Stimulated activated naive B cell treated with anti-CD40 and anti-IgM and Interleukin-4, amounts not matched to agents 10 μg/mL and 1 μg/mL and 100 μg/mL, for 72 hours (primary cell): ENCODE data around the gene MRGPRX2.

Experiments
- ATAC-seq, 2 donors: fragments of 150-1000 bp; cut with Tn5 transposase; replicated peaks; 2 replicates each; pipeline ENCODE4 v1.10.0; 2021; ENCODE audit warnings: moderate library complexity in 1 of 2
- DNase-seq: peaks from one replicate; pipeline ENCODE4 v3.0.0; 2021
- H3K27ac Mint-ChIP-seq: one replicate; pipeline ENCODE4 v1.8.0; 2022; ENCODE audit warnings: mild to moderate bottlenecking, mixed read lengths
- H3K27me3 Mint-ChIP-seq, 2 donors: one replicate each; pipeline ENCODE4 v1.8.0; 2022; ENCODE audit warnings: mixed read lengths in 2 of 2
- H3K36me3 Mint-ChIP-seq, 2 donors: one replicate each; pipeline ENCODE4 v1.8.0; 2022; ENCODE audit warnings: mixed read lengths in 2 of 2, mild to moderate bottlenecking in 1 of 2
- H3K4me1 Mint-ChIP-seq, 2 donors: one replicate each; pipeline ENCODE4 v1.8.0; 2022; ENCODE audit warnings: mixed read lengths in 2 of 2, mild to moderate bottlenecking in 1 of 2
- H3K4me3 Mint-ChIP-seq, 2 donors: one replicate each; pipeline ENCODE4 v1.8.0; 2022; ENCODE audit warnings: mild to moderate bottlenecking in 2 of 2, mixed read lengths in 2 of 2, moderate library complexity in 1 of 2
- H3K9me3 Mint-ChIP-seq, 2 donors: one replicate each; pipeline ENCODE4 v1.8.0; 2022; ENCODE audit warnings: mixed read lengths in 2 of 2, mild to moderate bottlenecking in 1 of 2

MRGPRX2 gene

DNA sequence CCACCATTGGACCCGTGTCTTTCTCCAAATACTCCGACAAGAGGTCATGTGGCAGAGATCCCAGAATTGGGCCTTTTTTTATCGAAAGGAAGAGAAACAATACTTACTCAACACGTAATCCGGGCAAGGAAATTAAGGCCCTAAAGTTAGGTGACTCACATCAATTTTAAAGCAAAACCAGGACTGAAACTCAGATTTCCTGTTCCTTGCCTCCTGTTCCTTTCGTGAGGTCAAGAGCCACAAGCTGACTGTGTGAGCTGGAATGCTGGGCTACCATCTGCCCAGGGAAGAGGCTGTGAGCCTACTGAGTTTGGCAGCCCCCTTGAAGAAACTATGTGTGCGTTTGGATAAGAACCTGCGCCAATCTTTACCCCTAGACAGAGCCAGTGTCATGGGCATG lies 27.1 kb upstream of the MRGPRX2 start:
- Mint-ChIP-seq H3K4me3 (no peak overlapping the region), H3K9me3 (peaks cover 0 to 4% of the 10 kb centered on the region in 2 donors), H3K36me3 (no peaks in the 10 kb centered on the region), H3K4me1 (no peaks in the 10 kb centered on the region), H3K27ac (no peak overlapping the region), H3K27me3 (peaks cover 26 to 27% of the 10 kb centered on the region in 2 donors)
- no peak for DNase-seq
- no peak for ATAC-seq

DNA sequence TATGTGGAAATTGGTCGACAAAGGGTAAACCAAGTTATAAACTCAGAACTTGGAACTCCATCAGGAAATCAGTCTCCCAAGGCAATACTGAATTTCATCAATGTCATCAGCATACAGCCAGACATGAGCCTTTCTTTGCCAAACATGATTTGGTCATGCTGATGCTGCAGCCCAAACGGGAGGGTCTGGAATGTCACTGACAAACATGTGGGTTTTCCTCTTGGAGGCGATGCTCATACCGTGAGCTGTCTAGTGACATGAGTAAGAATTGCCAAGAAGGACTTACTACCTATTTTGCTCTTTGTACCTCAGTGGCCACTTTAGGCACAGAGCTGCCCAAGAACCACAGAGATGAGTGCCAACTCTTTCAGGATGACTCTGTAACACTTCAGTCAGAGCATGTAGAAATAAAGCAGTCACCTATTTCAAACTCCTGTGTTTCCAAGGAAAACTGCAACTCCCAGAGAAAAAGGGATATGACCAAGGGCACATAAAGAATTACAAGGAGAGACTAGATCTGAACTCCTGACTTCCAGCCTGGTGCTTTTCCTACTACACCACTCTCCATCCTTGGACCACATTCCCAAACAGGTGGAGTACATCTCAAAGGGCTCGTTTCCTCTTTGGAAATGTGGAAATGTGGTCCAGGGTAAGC lies 24.3 kb upstream of the MRGPRX2 start:
- H3K4me3 Mint-ChIP-seq, result no peak overlapping the region
- H3K4me1 Mint-ChIP-seq, result no peaks in the 10 kb centered on the region
- ATAC-seq (no peak), DNase-seq (no peak)
- H3K36me3 Mint-ChIP-seq, result no peaks in the 10 kb centered on the region
- peaks cover 10 to 16% of the 10 kb centered on the region in 2 donors for H3K27me3 Mint-ChIP-seq
- no peak overlapping the region for H3K27ac Mint-ChIP-seq
- H3K9me3 Mint-ChIP-seq, result peaks cover 0 to 4% of the 10 kb centered on the region in 2 donors

DNA sequence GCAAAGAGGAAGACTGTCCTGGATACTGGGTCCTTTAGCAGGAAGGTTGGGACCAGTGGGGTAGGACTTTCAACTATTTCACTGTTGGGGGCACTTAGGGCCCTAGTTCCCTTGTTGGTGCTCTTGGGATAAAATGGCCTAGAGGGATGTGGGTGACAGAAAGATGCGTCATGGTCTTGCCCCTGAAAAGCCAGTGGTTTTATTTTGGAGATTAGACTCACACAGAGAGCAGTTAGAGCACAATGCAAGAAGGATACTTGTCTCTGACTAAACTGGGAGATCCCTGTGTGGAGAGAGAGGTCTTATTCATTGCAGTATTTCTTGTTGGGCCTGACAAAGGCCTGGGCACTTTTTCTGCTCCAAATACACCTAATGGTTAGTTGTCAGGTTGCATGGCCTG lies 22.6 kb upstream of the MRGPRX2 start:
- no peak overlapping the region for H3K27ac Mint-ChIP-seq
- DNase-seq, result no peak
- peaks cover 15 to 18% of the 10 kb centered on the region in 2 donors for H3K27me3 Mint-ChIP-seq
- H3K4me3 Mint-ChIP-seq, result no peak overlapping the region
- peaks cover 0 to 4% of the 10 kb centered on the region in 2 donors for H3K9me3 Mint-ChIP-seq
- ATAC-seq, result no peak
- H3K4me1 Mint-ChIP-seq, result no peaks in the 10 kb centered on the region
- no peaks in the 10 kb centered on the region for H3K36me3 Mint-ChIP-seq

DNA sequence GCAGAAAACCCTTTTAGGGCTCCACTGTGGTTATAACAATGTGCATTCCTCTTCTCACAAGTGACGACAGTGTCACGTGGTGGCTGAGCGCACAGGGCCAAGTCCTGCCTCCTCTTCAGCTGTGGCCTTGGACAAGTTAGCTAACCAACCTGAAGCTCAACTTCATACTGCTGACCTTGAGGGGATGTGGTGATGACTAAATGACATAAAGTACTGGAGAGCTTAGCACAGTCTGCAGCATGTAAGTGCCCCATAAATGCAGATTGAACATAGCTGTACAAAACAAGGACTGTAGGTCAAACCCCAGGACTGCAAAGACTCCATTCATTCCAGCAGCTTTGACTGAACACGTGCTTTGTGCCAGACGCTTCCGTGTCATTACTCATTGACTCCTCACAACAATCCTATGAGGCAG lies 20.1 kb upstream of the MRGPRX2 start:
- no peak overlapping the region for H3K27ac Mint-ChIP-seq
- H3K4me1 Mint-ChIP-seq, result peaks cover 3 to 5% of the 10 kb centered on the region in 2 donors
- no peaks in the 10 kb centered on the region for H3K36me3 Mint-ChIP-seq
- no peak overlapping the region for H3K4me3 Mint-ChIP-seq
- peaks cover 11 to 19% of the 10 kb centered on the region in 2 donors for H3K27me3 Mint-ChIP-seq
- no peak for ATAC-seq
- no peaks in the 10 kb centered on the region for H3K9me3 Mint-ChIP-seq
- DNase-seq, result no peak

DNA sequence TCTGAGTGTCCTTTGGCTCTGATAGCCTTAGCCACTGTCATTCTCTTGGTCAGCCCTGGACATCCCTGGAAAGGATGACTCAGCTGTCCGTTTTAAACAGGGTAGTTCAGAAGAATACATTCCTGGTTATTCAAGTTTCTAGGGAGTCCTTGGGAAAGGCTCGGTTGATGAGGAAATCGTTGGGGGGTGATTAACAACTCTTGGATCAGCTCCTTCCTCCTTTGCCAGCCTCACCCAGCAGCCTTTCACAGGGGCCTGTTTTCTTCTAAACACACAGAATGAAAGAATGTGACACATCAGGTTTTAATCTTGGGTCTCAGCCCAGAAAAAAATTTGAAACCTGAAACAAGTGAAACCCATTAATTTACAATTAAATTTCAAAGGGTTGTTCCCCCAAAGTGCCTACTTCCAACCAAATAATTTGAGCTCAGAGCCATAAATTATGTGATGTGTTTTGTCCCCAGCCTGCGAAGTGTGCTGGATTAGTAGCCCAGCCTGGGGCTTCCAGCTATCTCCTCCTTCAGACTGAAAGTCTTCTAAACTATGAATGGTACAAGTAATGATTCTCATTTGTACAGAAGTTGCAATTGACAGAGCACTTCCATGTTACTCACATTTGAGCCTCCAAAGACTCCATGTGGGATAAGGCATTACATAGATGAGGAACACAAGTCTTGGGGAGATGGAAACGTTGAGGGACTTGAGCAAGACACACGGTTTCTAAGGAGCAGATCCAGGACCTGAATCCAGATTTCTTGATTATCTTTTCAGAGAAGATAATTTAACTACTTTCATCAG lies 19.3 kb upstream of the MRGPRX2 start:
- H3K4me1 Mint-ChIP-seq, result peaks cover 3 to 5% of the 10 kb centered on the region in 2 donors
- peaks cover 11 to 19% of the 10 kb centered on the region in 2 donors for H3K27me3 Mint-ChIP-seq
- DNase-seq (no peak), ATAC-seq (no peak)
- no peaks in the 10 kb centered on the region for H3K36me3 Mint-ChIP-seq
- no peak overlapping the region for H3K4me3 Mint-ChIP-seq
- no peak overlapping the region for H3K27ac Mint-ChIP-seq
- H3K9me3 Mint-ChIP-seq, result no peaks in the 10 kb centered on the region

DNA sequence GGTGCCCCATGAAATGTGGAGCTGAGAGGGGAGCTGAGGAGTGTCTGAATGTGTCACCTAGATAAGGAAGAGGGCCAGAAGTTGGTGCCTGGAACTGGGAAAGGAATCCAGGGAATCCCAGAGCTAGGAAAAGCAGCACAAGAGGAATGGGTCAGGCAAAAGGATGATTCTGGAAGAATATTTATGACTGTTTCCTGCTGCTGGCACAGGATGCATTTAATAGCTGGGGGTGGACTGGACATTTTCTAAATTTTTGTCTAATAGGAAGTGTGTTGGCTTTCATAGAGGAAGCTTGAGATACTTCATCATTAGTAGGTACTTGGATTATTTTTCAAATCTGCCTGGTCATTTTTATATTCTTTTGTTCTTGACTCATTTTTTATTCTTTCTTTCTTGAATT lies 17.4 kb upstream of the MRGPRX2 start:
- Mint-ChIP-seq H3K4me3 (no peak overlapping the region), H3K27me3 (peaks cover 11 to 19% of the 10 kb centered on the region in 2 donors), H3K4me1 (peaks cover 3 to 5% of the 10 kb centered on the region in 2 donors), H3K9me3 (no peaks in the 10 kb centered on the region), H3K27ac (no peak overlapping the region), H3K36me3 (no peaks in the 10 kb centered on the region)
- DNase-seq (no peak), ATAC-seq (no peak)

DNA sequence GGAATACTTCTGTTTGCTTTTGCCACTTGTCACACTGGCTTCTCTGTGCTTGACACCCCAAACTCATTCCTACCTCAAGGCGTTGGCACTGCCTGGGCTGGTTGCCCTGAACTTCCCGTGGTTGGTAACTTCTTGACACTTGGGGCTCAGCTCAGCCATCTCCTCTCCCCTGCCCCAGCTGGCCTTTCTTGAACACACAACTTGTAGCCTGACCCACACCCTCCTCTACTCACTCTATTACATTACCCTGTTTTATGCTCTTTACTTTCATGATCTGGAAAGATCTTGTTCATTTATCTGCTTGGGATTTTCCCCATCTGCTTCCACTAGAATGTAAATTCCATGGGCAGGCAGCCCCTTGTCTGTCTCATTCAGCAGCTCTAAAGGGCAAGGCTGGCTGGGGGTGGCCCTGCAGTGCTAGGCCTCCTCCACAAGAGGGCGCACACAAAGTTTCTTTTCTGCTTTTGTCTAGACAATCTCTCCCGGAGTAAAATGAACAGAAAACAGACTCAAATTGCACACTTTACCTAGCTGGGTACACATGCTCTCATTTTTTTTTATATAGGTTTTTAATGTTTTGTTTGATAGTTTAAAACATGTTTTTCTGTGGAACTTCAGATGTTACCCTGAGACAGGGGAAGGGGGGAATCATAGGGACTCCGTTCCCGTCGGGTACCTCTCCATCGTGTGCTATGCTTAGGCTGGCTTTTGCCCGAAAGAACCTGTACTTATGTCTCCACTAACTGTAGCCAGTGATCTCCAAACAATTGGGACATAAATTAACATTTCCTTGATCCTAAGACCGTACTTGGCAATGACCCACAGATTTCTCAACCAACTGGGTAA lies 16.4 kb upstream of the MRGPRX2 start:
- peaks cover 11 to 19% of the 10 kb centered on the region in 2 donors for H3K27me3 Mint-ChIP-seq
- H3K9me3 Mint-ChIP-seq, result no peaks in the 10 kb centered on the region
- DNase-seq (peak; percentile 50), ATAC-seq (peak; percentile 80 to 87)
- H3K4me3 Mint-ChIP-seq, result no peak overlapping the region
- no peak overlapping the region for H3K27ac Mint-ChIP-seq
- peaks cover 3 to 5% of the 10 kb centered on the region in 2 donors for H3K4me1 Mint-ChIP-seq
- no peaks in the 10 kb centered on the region for H3K36me3 Mint-ChIP-seq

DNA sequence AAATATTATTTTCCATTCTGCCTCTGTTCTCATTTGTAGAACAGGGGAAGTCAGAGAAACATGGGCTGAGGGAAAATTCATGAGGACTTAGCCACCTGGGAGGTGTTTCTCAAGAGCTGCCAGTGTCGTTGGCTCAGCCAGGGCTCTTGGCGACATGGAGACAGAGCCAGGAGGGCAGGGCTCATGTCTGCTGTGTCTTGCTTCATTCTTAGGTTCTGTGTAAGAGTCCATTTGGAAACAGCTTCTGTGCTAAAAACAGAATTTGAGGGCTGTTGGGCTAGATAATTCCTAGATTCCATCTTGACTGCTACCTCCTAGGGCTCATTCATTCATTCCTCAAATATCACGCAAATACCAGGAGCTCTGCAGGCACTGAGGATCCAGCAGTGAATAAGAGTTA lies 15.1 kb upstream of the MRGPRX2 start:
- Mint-ChIP-seq H3K27me3 (peaks cover 11 to 19% of the 10 kb centered on the region in 2 donors), H3K36me3 (no peaks in the 10 kb centered on the region), H3K9me3 (no peaks in the 10 kb centered on the region), H3K27ac (no peak overlapping the region), H3K4me1 (peaks cover 5 to 11% of the 10 kb centered on the region in 2 donors), H3K4me3 (no peak overlapping the region)
- DNase-seq (no peak), ATAC-seq (no peak)

DNA sequence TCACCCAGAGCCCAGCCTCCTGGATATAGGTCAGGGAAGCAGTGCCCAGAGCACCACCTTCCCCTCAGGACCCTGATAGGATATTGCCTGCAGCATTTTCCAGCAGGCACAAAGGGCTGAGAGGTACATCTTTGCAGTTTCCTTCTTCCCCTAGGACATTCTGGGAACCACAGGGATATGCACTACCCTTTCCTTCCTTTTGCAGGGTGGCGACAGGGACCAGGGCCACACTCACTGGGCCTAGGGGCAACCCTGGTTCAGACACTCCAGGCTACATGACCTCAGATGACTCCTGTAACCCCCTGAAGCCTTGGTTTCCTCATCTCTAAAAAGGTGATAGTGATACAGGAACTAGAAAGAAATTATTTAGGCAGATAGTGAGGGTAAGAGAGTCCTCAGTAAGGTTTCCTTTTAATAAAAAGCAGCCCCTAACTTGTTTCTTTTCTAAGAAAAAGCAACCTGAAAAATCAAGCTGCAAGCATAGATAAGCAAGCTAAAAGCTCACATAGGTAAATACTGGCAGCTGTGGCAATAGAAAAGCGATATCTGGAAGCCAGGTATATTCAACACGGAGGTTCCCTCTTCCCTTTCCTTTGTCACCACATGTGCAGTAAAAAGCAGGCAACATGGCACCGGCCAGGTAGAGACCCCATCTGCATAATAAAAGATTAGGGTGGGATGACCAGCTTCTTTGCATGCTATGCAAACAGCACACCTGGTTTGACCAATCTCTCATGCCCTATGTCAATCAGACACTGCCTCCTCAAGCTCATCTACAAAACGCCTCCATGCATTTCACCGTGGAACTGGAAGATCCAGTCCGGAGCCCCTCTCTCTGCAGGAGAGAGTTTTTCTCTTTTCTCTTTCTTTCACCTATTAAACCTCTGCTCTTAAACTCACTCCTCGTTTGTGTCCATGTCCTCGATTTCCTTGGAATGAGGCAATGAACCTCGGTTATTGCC lies 13.2 kb upstream of the MRGPRX2 start:
- Mint-ChIP-seq H3K36me3 (peaks cover 0 to 5% of the 10 kb centered on the region in 2 donors), H3K27ac (no peak overlapping the region), H3K9me3 (peaks cover 10 to 11% of the 10 kb centered on the region in 2 donors), H3K27me3 (peaks cover 4 to 25% of the 10 kb centered on the region in 2 donors), H3K4me1 (peaks cover 5 to 11% of the 10 kb centered on the region in 2 donors), H3K4me3 (no peak overlapping the region)
- DNase-seq (no peak), ATAC-seq (no peak)

DNA sequence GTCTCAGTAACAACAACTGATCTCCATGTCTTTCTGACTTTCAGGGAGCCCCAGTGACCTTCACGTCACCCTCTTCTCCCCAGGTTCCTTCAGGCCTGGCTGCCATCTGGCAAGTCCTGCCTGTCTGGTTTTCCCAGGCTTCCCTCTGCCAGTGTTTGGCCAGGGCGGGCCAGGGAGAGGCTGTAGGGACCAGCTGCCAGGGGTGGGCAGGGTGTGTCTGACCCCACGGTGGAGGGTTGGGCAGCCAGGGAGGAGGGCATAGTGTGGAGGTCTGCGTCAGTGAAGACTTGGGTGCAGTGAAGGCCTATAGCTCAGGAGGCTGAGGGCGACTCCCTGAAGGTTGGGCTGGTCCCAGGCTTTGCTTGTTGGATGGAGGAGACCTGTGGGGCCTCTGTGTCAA lies 11.9 kb upstream of the MRGPRX2 start:
- Mint-ChIP-seq H3K9me3 (peaks cover 15 to 18% of the 10 kb centered on the region in 2 donors), H3K36me3 (peaks cover 0 to 9% of the 10 kb centered on the region in 2 donors), H3K4me1 (peaks cover 5 to 11% of the 10 kb centered on the region in 2 donors), H3K27ac (no peak overlapping the region), H3K4me3 (no peak overlapping the region), H3K27me3 (peaks cover 4 to 28% of the 10 kb centered on the region in 2 donors)
- ATAC-seq, result no peak
- DNase-seq, result no peak

DNA sequence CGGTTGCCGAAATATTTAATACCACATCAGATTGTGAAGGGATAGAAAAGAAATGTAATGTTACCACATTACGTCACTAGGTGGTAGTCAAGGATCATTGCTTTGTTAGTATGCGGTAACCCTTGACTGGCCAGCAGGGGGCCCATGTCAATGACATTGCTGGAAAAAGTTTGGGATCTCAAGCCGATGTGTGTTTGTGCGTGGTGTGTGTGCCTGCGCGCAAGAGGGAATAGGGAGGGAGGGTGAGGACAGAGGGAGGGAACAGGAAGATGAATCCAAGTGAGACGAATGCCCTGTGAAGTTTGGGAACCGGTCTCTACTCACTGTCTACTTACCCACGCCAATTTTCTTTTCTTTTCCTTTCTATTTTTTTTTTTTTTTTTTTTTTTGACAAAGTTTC lies 10.7 kb upstream of the MRGPRX2 start:
- Mint-ChIP-seq H3K27me3 (peaks cover 10 to 38% of the 10 kb centered on the region in 2 donors), H3K36me3 (peaks cover 0 to 9% of the 10 kb centered on the region in 2 donors), H3K4me1 (peaks cover 3 to 6% of the 10 kb centered on the region in 2 donors), H3K27ac (no peak overlapping the region), H3K9me3 (peaks cover 15 to 18% of the 10 kb centered on the region in 2 donors), H3K4me3 (peak overlapping the region; percentile 57 to 67)
- ATAC-seq, result peak; percentile 71 to 82
- peak; percentile 5 for DNase-seq

DNA sequence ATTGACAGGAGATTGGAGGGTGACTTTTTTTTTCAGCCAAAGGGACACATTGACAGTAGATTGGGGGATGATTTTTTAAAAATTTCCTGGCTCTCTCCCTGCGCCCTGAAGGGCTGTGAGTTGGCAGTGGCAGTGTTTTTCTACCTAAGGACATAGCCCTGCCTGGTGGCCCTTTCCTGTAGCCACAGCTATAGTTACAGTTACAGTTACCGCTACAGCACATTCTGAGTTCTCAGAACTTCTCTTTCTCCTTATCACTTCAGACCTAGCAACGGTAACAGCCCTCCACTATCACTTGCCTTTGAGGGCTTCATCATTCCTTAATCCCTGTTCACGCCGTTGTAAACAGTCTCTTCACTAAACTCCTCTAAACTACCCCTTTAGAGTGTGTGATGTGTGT lies 684 bp downstream of the MRGPRX2 start:
- peaks cover 0 to 2% of the 10 kb centered on the region in 2 donors for H3K9me3 Mint-ChIP-seq
- H3K27ac Mint-ChIP-seq, result no peak overlapping the region
- peaks cover 4 to 8% of the 10 kb centered on the region in 2 donors for H3K27me3 Mint-ChIP-seq
- DNase-seq (no peak), ATAC-seq (no peak)
- no peak overlapping the region for H3K4me3 Mint-ChIP-seq
- no peaks in the 10 kb centered on the region for H3K4me1 Mint-ChIP-seq
- H3K36me3 Mint-ChIP-seq, result no peaks in the 10 kb centered on the region

DNA sequence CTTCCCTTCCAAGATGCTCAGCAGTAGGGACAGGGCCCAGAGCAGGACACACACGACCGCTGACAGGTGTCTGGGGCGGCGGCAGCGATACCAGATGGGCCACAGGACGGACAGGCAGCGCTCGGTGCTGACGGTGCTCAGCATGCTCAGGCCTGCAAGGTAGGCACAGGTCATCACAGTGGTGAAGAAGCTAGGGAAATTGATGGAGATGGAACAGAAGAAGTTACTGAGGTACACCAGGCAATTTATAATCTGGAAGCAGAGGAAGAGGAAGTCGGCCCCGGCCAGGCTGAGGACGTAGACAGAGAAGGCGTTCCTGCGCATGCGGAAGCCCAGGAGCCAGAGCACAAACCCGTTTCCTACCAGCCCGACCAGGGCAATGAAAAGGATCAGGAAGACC lies 4.6 kb downstream of the MRGPRX2 start:
- Mint-ChIP-seq H3K27ac (no peak overlapping the region), H3K4me3 (no peak overlapping the region), H3K4me1 (no peaks in the 10 kb centered on the region), H3K27me3 (no peaks in the 10 kb centered on the region), H3K36me3 (peaks cover 0 to 4% of the 10 kb centered on the region in 2 donors), H3K9me3 (peaks cover 9 to 12% of the 10 kb centered on the region in 2 donors)
- DNase-seq (no peak), ATAC-seq (no peak)
